GM12864 (cell line): ENCODE measurements around the gene IQCE.

Experiments used
- DNase-seq: peaks from one replicate; pipeline ENCODE4 v3.0.0-alpha.2; 2011; ENCODE audit warnings: low read depth
- H3K4me3 ChIP-seq: 2 replicates; pipeline ENCODE4 v1.5.1; 2011; ENCODE audit warnings: mild to moderate bottlenecking, low read depth, low read length, control low read depth
- TF ChIP-seq, protein P1 (sequence below): IDR thresholded peaks from 2 replicates; pipeline ENCODE4 v1.5.1; 2011; ENCODE audit warnings: low read depth, mild to moderate bottlenecking, moderate library complexity, low read length, control low read depth, inconsistent platforms; ENCODE audit errors: missing control alignments

Gene IQCE

DNA sequence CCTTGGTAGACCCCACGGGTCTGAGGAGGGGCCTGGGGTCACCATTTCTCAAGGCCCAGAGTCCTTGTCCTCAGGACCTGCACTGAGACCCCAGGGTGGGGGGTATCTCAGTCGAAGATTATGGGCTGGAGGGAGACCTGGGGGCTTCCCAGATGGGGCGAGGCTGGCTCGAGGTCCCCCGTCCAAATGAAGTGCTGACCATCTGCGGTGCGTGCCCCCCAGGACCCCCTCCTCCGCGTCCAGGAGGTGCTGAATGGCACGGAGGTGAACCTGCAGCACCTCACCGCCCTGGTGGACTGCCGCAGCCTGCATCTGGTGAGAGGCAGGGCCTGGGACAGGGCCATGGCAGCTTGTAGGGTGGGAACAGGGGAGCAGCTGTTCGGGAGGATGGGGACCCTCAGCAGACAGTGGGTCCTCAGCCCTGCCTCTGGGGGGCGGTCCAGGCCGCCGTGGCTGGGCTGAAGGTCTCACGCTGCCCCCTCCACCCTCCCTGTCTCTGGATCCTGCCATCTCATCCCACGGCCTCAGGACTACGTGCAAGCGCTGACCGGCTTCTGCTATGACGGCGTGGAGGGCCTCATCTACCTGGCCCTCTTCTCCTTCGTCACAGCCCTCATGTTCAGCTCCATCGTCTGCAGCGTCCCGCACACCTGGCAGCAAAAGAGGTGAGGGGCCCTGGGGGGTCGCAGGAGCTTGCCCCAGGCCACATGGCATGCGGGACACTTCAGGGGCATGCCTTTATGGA is 97.3 kb downstream of the IQCE start:
- no peak overlapping the region for H3K4me3 ChIP-seq
- DNase-seq, result no peak
- TF ChIP-seq, protein P1, sequence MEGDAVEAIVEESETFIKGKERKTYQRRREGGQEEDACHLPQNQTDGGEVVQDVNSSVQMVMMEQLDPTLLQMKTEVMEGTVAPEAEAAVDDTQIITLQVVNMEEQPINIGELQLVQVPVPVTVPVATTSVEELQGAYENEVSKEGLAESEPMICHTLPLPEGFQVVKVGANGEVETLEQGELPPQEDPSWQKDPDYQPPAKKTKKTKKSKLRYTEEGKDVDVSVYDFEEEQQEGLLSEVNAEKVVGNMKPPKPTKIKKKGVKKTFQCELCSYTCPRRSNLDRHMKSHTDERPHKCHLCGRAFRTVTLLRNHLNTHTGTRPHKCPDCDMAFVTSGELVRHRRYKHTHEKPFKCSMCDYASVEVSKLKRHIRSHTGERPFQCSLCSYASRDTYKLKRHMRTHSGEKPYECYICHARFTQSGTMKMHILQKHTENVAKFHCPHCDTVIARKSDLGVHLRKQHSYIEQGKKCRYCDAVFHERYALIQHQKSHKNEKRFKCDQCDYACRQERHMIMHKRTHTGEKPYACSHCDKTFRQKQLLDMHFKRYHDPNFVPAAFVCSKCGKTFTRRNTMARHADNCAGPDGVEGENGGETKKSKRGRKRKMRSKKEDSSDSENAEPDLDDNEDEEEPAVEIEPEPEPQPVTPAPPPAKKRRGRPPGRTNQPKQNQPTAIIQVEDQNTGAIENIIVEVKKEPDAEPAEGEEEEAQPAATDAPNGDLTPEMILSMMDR, result no peak

DNA sequence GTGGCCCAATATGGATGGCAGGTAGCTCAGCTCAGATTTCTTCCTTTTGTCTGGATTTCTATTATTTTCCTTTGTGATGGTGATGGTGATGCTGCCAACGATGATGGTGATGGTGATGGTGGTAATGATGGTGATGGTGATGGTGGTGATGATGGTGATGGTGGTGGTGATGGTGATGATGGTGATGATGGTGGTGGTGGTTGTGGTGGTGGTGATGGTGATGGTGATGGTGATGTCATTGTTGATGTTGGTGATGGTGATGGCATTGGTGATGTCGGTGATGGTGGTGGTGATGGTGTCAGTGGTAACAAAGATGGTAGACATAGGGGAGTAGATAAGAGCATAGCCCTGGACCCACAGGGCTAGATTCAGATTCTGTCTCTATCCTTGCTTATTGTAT is 98.4 kb downstream of the IQCE start:
- TF ChIP-seq, protein P1, result no peak
- no peak for DNase-seq
- H3K4me3 ChIP-seq, result no peak overlapping the region

- TF ChIP-seq, protein P1, result no peak
- no peak for DNase-seq
- H3K4me3 ChIP-seq, result no peak overlapping the region
Observed at GRCh38 chr7:2657920-2658671, 99.3 kb downstream of the IQCE start.

DNA sequence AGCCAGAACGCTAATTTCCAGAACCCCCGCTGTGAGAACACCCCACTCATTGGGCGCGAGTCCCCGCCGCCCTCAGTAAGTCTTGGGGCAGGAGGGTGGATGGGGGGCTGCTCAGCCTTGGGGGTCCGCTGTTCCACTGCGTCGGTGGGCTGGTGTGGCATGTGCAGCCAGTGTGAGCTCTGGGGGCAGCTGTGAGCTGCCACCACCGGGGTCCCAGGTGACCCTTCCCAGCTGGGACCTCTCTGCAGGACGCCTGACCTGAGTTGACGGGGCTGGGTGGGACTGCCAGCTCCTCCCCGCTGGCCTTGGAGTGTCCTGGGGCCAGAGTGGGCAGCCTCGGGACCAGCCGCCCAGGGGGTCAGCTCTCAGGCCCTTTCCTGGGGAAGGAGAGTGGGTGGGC is 100.2 kb downstream of the IQCE start:
- TF ChIP-seq, protein P1, result no peak
- no peak for DNase-seq

GRCh38 chr7:2659556-2660358 is 101.0 kb downstream of the IQCE start:
- DNase-seq, result no peak
- TF ChIP-seq, protein P1, result no peak

More for the DNA sequence above, 100.2 kb downstream of the IQCE start:
- no peak overlapping the region for H3K4me3 ChIP-seq

GRCh38 chr7:2660359-2661095 is 101.7 kb downstream of the IQCE start:
- TF ChIP-seq, protein P1, result peak; percentile 20
- DNase-seq, result no peak
- H3K4me3 ChIP-seq, result no peak overlapping the region

More at GRCh38 chr7:2659556-2660358, 101.0 kb downstream of the IQCE start:
- H3K4me3 ChIP-seq, result no peak overlapping the region
